C4-2B (cell line): ENCODE data around the gene MAPK8IP2.

Experiments used
- H3K27ac ChIP-seq: fragments of 450-650 bp; 2 replicates; pipeline ENCODE4 v1.5.1; 2017
- CTCF ChIP-seq: fragments of 450-650 bp; conservative IDR thresholded peaks from 2 replicates; pipeline ENCODE4 v1.5.1; 2017; ENCODE audit warnings: mild to moderate bottlenecking
- ZFX ChIP-seq: fragments of 450-650 bp; IDR thresholded peaks from 2 replicates; pipeline ENCODE4 v1.6.1; 2017

The MAPK8IP2 gene

GRCh38 chr22:50581031-50581949, 19.3 kb upstream of the MAPK8IP2 start:
- TF ChIP-seq ZFX (no peak), CTCF (no peak)
- H3K27ac ChIP-seq: peak overlapping the region; percentile 90

- peak overlapping the region; percentile 90 for H3K27ac ChIP-seq
- TF ChIP-seq ZFX (peak; percentile 86; the same call in 1 of the 2 replicates), CTCF (no peak)
Observed at GRCh38 chr22:50581950-50582492, 18.6 kb upstream of the MAPK8IP2 start.

GRCh38 chr22:50582493-50583293, 17.9 kb upstream of the MAPK8IP2 start, which contains the start of gene CHKB:
Gene CHKB (minus strand): TSS chr22:50582849. CDS start chr22:50582781, 68 bp downstream.
- H3K27ac ChIP-seq: peak within 1 kb of the TSS; percentile 90
- TF ChIP-seq CTCF (no peak), ZFX (peak; percentile 24; the same call in 1 of the 2 replicates)

GRCh38 chr22:50583294-50583861, 17.2 kb upstream of the MAPK8IP2 start:
- TF ChIP-seq ZFX: peak; percentile 92
- no peak for TF ChIP-seq CTCF
- peak overlapping the region; percentile 90 for H3K27ac ChIP-seq

GRCh38 chr22:50584106-50585096, 16.2 kb upstream of the MAPK8IP2 start:
- no peak overlapping the region for H3K27ac ChIP-seq
- TF ChIP-seq CTCF: no peak
- TF ChIP-seq ZFX: no peak

- TF ChIP-seq CTCF (no peak), ZFX (no peak)
- no peak overlapping the region for H3K27ac ChIP-seq
Observed at GRCh38 chr22:50585238-50585637, 15.4 kb upstream of the MAPK8IP2 start.
